GM12872 (cell line): Measurements from ENCODE around the gene SFN.

Experiments
- TF ChIP-seq, protein P1 (sequence below): IDR thresholded peaks from 3 replicates; pipeline ENCODE4 v1.5.1; 2011; ENCODE audit warnings: low read depth, mild to moderate bottlenecking, low read length, moderate library complexity; ENCODE audit not compliant: insufficient read depth

SFN gene

DNA sequence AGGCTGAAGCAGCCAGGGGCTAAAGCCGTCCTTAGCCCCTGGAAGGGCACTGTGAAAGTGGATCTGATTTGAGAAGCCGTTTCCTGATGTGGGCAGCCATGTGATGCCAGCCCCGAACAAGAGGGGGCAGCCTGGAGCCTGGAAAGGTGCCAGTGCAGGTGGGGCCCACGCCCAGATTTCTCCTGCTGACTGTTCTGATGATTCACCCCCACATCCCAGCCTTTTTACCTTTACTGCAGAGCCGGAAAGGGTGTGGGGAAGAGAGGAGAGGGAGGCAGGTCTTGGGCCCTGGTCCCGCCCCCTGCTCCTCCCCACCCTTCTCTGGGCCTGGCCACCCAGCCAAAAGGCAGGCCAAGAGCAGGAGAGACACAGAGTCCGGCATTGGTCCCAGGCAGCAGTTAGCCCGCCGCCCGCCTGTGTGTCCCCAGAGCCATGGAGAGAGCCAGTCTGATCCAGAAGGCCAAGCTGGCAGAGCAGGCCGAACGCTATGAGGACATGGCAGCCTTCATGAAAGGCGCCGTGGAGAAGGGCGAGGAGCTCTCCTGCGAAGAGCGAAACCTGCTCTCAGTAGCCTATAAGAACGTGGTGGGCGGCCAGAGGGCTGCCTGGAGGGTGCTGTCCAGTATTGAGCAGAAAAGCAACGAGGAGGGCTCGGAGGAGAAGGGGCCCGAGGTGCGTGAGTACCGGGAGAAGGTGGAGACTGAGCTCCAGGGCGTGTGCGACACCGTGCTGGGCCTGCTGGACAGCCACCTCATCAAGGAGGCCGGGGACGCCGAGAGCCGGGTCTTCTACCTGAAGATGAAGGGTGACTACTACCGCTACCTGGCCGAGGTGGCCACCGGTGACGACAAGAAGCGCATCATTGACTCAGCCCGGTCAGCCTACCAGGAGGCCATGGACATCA lies at the start of gene SFN:
Gene SFN (plus strand): TSS at position 369 of the 904 bp plus-strand sequence. CDS start 64 bp downstream, at position 433.
- TF ChIP-seq, protein P1, sequence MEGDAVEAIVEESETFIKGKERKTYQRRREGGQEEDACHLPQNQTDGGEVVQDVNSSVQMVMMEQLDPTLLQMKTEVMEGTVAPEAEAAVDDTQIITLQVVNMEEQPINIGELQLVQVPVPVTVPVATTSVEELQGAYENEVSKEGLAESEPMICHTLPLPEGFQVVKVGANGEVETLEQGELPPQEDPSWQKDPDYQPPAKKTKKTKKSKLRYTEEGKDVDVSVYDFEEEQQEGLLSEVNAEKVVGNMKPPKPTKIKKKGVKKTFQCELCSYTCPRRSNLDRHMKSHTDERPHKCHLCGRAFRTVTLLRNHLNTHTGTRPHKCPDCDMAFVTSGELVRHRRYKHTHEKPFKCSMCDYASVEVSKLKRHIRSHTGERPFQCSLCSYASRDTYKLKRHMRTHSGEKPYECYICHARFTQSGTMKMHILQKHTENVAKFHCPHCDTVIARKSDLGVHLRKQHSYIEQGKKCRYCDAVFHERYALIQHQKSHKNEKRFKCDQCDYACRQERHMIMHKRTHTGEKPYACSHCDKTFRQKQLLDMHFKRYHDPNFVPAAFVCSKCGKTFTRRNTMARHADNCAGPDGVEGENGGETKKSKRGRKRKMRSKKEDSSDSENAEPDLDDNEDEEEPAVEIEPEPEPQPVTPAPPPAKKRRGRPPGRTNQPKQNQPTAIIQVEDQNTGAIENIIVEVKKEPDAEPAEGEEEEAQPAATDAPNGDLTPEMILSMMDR = peak; percentile 77

DNA sequence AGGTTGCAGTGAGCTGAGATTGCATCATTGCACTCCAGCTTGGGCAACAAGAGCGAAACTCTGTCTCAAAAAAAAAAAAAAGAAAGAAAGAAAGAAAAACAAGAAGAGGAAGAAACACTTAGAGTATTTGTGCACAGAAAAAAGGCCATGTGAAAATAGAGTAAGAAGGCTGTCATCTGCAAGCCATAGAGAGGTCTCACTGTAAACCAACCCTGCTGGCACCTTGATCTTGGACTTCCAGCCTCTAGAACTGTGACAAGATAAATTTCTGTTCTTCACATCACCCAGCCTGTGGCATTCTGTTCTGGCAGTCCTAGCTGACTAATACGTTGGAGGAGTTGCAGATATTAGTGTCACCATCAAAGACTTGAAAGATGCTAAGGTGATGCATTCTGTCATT lies 48.6 kb upstream of the SFN start:
- TF ChIP-seq, protein P1 = no peak

DNA sequence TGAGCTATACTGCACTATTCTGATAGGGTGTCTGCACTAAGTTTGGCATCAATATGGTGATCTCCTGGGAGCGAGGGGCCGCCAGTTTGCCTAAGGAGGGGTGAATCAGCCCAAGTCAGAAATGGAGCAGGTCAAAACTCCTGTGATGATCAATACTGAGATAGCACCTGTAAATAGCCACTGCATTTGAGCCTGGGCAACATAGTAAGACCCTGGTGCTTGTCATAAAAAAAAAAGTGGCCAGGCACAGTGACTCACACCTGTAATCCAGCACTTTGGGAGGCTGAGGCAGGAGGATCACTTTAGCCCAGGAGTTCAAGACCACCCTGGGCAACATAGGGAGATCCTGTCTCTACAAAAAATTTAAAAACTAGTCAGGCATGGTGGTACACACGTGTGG lies 48.1 kb upstream of the SFN start:
- TF ChIP-seq, protein P1 = no peak

DNA sequence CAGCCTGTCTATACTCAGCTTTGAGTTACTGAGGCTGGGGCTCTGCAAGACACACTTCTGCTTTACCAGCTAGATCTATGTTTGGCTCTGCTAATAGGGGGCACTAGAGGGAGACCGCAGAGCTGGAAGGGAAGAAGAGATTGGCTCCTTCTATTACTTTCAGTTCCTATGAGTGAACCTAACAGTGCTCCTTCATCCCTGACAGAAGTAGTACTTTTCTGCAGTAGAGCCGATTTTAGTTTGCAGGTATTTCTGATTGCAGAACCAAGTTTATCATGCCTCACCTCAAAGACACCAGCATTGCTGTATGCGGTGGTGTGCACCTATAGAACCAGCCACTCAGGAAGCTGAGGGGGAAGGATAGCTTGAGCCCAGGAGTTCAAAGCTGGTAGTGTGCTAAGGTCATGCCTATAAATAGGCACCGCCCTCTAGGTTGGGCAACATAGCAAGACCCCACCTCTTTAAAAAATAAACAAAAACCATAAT lies 42.1 kb upstream of the SFN start:
- TF ChIP-seq, protein P1 = peak; percentile 66

DNA sequence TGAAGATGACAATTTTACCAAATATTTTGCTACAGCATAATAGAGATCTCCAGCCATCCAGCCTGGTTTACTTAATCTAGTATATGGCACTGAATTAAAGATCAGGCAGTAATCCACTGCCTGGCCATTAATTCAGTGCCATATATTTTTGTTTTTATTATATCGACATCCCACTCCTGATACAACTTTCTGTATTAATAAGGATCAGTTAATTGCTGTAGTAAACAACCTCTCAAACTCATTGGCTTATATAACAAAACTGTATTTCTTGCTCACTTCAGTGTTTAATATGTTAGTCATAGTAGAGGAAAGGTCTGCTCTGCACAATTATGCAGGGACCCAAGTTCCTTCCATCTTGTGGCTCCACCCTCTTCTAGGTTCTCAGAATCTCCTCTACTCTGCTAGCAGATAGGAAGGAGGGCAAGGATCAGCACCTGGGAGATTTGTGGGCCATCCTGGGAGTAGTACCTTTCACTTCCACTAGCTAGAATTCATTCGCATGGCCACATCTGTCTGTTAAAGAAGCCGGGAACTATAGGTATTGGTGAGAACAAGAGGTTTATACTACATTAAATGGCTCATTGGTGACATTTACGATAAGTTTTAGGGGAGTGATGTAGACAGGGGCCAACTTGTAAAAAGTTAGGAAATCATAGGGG lies 40.1 kb upstream of the SFN start:
- TF ChIP-seq, protein P1 = no peak

DNA sequence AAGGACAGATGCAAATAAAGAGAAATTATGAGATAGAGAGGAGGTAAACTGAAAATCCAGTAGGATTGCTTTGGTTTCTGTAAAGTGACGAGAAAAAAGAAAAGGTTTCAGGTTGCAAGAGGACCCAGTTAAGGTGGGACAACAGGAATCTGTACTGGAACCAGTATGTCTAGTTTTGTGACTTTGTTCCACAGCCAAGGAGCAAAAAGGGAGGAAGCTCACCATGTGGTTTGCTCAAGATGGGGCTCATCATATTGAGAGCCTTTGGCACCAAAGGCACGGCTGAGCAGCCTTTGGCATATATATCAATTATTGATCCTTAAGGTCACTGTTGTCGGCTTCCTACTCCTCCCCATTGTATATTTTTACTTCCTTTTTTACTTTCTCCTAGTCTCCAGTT lies 38.2 kb upstream of the SFN start:
- TF ChIP-seq, protein P1 = no peak
